Heart left ventricle (tissue), 13 donors: ENCODE data around the gene DNAH1.

Source experiments
- POLR2A ChIP-seq, 2 donors: fragments of 450-650 bp; IDR thresholded peaks; one replicate each; pipeline ENCODE4 v1.6.1; 2017; ENCODE audit warnings: antibody characterized with exemption in 2 of 2, mild to moderate bottlenecking in 2 of 2, moderate library complexity in 2 of 2
- TF ChIP-seq, protein P1 (sequence below), 12 donors: fragments of 200-600 bp; sonication (generic) in 4 of 12; IDR thresholded peaks; one replicate each; pipeline versions ENCODE4 v1.5.0 to v1.8.0; 2018 to 2022; ENCODE audit warnings: antibody characterized with exemption in 12 of 12, mild to moderate bottlenecking in 5 of 12
- donor health status: ischemic (EF 13 %, LVEDD 7.1; RV severe dilation, severe dysfunction).
- donor health status: DM: no; HTN: yes; CAD: no.
- donor health status: DM: no; HTN: no; CAD: no.
- donor health status: ischemic (EF 25% LVEDD 6.9; RV normal size, moderate dysfunction).
- donor health status: ischemic (EF 25% LVEDD 5.7; RV mildly dilated, moderate dysfunction).
- donor health status: ischemic (EF 35%, LVEDD 5.7; RV mildly dilated, moderate dysfunction).
- donor health status: nonischemic (EF 11% LVEDD 7.7; RV severe dilation, severe dysfunction).
- donor health status: DM: yes; HTN: yes; CAD: no.
- donor health status: PGD.
- donor health status: ischemic (EF 29% LVEDD 5.4; RV normal size, mild dysfunction).
- donor health status: nonischemic (EF 23%, LVEDD 6.1; RV moderate dilation, normal function).

DNA sequence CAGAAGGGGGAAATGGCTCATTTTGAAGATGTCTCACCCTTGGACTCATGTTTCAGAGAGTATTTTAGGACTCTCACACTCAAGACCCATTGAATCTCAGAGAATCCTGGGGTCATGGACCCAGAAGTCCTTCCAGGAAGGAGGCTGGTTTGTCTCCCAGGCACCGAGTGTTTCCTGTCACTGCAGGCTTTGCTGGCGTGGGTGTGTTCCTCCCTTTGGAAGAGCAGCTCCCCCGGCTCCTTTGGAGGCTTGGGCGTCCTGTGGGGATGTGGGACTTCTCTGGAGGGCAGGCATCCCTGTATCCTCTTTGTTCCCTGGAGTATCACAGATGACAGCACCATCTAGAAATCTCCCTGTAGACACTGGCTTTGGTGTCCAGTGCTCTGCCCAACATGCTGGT lies 40.0 kb downstream of the DNAH1 start:
- TF ChIP-seq, protein P1, sequence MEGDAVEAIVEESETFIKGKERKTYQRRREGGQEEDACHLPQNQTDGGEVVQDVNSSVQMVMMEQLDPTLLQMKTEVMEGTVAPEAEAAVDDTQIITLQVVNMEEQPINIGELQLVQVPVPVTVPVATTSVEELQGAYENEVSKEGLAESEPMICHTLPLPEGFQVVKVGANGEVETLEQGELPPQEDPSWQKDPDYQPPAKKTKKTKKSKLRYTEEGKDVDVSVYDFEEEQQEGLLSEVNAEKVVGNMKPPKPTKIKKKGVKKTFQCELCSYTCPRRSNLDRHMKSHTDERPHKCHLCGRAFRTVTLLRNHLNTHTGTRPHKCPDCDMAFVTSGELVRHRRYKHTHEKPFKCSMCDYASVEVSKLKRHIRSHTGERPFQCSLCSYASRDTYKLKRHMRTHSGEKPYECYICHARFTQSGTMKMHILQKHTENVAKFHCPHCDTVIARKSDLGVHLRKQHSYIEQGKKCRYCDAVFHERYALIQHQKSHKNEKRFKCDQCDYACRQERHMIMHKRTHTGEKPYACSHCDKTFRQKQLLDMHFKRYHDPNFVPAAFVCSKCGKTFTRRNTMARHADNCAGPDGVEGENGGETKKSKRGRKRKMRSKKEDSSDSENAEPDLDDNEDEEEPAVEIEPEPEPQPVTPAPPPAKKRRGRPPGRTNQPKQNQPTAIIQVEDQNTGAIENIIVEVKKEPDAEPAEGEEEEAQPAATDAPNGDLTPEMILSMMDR (IDR thresholded peaks at IDR 0.05): no peak
- no peak for TF ChIP-seq POLR2A (IDR thresholded peaks at IDR 0.05)
